ENCODE results near the gene RIMBP3C. TPM values are rescaled to one million over a fixed set of nuclear protein-coding genes. Genes with fewer than 3 reads are reported as not detected.
"Not testable (repeated sequence)": the region's sequence is repeated elsewhere in the genome, so short reads cannot be mapped to it uniquely, and the experiment has no call there.

RIMBP3C gene, protein sequence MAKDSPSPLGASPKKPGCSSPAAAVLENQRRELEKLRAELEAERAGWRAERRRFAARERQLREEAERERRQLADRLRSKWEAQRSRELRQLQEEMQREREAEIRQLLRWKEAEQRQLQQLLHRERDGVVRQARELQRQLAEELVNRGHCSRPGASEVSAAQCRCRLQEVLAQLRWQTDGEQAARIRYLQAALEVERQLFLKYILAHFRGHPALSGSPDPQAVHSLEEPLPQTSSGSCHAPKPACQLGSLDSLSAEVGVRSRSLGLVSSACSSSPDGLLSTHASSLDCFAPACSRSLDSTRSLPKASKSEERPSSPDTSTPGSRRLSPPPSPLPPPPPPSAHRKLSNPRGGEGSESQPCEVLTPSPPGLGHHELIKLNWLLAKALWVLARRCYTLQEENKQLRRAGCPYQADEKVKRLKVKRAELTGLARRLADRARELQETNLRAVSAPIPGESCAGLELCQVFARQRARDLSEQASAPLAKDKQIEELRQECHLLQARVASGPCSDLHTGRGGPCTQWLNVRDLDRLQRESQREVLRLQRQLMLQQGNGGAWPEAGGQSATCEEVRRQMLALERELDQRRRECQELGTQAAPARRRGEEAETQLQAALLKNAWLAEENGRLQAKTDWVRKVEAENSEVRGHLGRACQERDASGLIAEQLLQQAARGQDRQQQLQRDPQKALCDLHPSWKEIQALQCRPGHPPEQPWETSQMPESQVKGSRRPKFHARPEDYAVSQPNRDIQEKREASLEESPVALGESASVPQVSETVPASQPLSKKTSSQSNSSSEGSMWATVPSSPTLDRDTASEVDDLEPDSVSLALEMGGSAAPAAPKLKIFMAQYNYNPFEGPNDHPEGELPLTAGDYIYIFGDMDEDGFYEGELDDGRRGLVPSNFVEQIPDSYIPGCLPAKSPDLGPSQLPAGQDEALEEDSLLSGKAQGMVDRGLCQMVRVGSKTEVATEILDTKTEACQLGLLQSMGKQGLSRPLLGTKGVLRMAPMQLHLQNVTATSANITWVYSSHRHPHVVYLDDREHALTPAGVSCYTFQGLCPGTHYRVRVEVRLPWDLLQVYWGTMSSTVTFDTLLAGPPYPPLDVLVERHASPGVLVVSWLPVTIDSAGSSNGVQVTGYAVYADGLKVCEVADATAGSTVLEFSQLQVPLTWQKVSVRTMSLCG (N-terminal part only)
- total RNA-seq, result under 1 TPM; 0.37 to 0.44 TPM
- polyA plus RNA-seq, result 0.33 TPM

DNA sequence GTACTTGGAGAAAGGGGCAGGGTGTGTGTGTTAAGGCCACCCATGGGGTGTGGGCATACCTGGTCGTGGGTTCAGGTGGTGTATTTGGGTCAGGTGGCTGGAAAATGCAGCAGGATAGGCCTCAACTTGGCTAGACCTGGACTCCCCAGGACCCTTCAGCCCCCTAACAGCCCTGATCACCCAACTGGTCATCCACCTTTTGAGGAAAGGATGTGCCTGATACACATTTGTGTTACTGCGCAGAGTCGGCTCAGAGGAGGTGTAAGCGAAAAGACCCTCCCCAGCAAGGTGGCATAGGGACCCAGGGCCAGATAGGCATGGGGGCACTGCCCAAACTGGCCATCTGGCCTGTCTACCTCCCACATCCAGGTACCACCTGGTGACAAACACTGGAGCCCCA lies at the start of gene RIMBP3C:
TSS of gene RIMBP3C (minus strand) at position 101 of the 400 bp plus-strand sequence. CDS start 485 bp downstream, outside the sequence.
- H3K4me1 Mint-ChIP-seq; H3K4me1 ChIP-seq (ENCODE audit: insufficient read depth, low read length); POLR2A ChIA-PET; H3K27ac Mint-ChIP-seq; H3K4me3 ChIP-seq (ENCODE audit: low read length); H3K9me3 Mint-ChIP-seq; H3K27ac ChIP-seq (ENCODE audit: low read depth, low read length); DNase-seq; H3K36me3 Mint-ChIP-seq; H3K27me3 Mint-ChIP-seq; H3K27me3 ChIP-seq (ENCODE audit: insufficient read depth, low read length, poor library complexity, severe bottlenecking); CTCF ChIA-PET; H3K9me3 ChIP-seq (ENCODE audit: low read length); H3K36me3 ChIP-seq (ENCODE audit: insufficient read depth, low read length): not testable (repeated sequence)
- peak within 1 kb of the TSS in 1 of 7 donors; percentile 15 for H3K4me3 Mint-ChIP-seq

GRCh38 chr22:21599053-21599893 lies 48.0 kb upstream of the RIMBP3C start:
- Mint-ChIP-seq H3K4me3 (peak overlapping the region in 1 of 7 donors; percentile 61), H3K9me3 (no peaks in the 10 kb centered on the region), H3K27me3 (no peaks in the 10 kb centered on the region), H3K4me1 (peaks cover 40 to 58% (median 45%) of the 10 kb centered on the region in 3 donors), H3K36me3 (peaks cover 0 to 44% (median 9%) of the 10 kb centered on the region in 3 donors), H3K27ac (peak overlapping the region in 5 of 8 donors; percentile 16 to 90 (median 63))
- H3K27ac ChIP-seq (ENCODE audit: low read depth, low read length), result no peak overlapping the region
- H3K27me3 ChIP-seq (ENCODE audit: insufficient read depth, low read length, poor library complexity, severe bottlenecking), result no peaks in the 10 kb centered on the region
- H3K4me3 ChIP-seq (ENCODE audit: low read length), result no peak overlapping the region
- CTCF ChIA-PET, result interaction anchor here (1.2 kb wide), 1 partner anchor 11 kb away, joined by 3 read pairs; no protein-coding TSS in a partner anchor
- peaks cover 16% of the 10 kb centered on the region for H3K36me3 ChIP-seq (ENCODE audit: insufficient read depth, low read length)
- no peak for DNase-seq
- H3K9me3 ChIP-seq (ENCODE audit: low read length), result no peaks in the 10 kb centered on the region
- POLR2A ChIA-PET, result no interaction called here
- peaks cover 7% of the 10 kb centered on the region for H3K4me1 ChIP-seq (ENCODE audit: insufficient read depth, low read length)

- CTCF ChIA-PET, result interaction anchor here (0.7 to 0.9 kb wide), 2 partner anchors 22 to 31 kb away, joined by 3 to 5 read pairs; partner anchors contain the start of gene YDJC
- no peaks in the 10 kb centered on the region for H3K27me3 Mint-ChIP-seq
Measured at GRCh38 chr22:21598302-21598701, 47.0 kb upstream of the RIMBP3C start.

DNA sequence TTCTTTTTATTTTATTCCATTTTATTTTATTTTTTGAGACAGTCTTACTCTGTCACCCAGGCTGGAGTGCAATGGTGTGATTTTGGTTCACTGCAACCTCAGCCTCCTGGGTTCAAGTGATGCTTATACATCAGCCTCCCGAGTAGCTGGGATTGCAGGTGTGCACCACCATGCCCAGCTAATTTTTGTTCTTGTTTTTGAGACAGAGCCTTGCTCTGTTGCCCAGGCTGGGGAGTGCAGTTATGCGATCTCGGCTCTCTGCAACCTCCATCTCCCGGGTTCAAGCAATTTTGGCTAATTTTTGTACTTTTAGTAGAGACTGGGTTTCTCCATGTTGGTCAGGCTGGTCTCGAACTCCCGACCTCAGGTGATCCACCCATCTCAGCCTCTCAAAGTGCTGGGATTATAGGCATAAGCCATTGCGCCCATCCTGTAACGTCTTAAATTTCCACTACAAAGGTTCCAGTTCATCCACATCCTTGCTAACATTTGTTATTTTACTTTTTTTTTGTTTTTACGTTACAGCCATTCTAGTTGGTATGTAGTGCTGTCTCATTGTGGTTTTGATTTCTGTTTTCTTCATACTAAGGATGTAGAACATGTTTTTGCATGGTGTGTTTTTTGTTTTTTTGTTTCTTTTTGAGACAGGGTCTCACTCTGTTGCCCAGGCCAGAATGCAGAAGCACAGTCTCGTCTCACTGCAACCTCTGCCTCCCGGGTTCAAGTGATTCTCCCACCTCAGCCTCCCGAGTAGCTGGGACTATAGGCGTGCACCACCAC lies 45.3 kb upstream of the RIMBP3C start:
- Mint-ChIP-seq H3K27ac (peak overlapping the region in 1 of 8 donors; percentile 73), H3K4me1 (peaks cover 50 to 70% (median 56%) of the 10 kb centered on the region in 3 donors), H3K36me3 (peaks cover 0 to 61% (median 18%) of the 10 kb centered on the region in 3 donors)
- H3K9me3 Mint-ChIP-seq; H3K4me3 ChIP-seq (ENCODE audit: low read length); H3K27ac ChIP-seq (ENCODE audit: low read depth, low read length); POLR2A ChIA-PET; H3K27me3 Mint-ChIP-seq; DNase-seq; CTCF ChIA-PET; H3K9me3 ChIP-seq (ENCODE audit: low read length); H3K27me3 ChIP-seq (ENCODE audit: insufficient read depth, low read length, poor library complexity, severe bottlenecking); H3K4me3 Mint-ChIP-seq: not testable (repeated sequence)
- peaks cover 37% of the 10 kb centered on the region for H3K36me3 ChIP-seq (ENCODE audit: insufficient read depth, low read length)
- peaks cover 15% of the 10 kb centered on the region for H3K4me1 ChIP-seq (ENCODE audit: insufficient read depth, low read length)

More at GRCh38 chr22:21598302-21598701, 47.0 kb upstream of the RIMBP3C start:
- peaks cover 0 to 54% (median 19%) of the 10 kb centered on the region in 3 donors for H3K36me3 Mint-ChIP-seq
- H3K4me3 Mint-ChIP-seq, result no peak overlapping the region
- peaks cover 7% of the 10 kb centered on the region for H3K4me1 ChIP-seq (ENCODE audit: insufficient read depth, low read length)
- no peaks in the 10 kb centered on the region for H3K27me3 ChIP-seq (ENCODE audit: insufficient read depth, low read length, poor library complexity, severe bottlenecking)
- H3K9me3 Mint-ChIP-seq, result no peaks in the 10 kb centered on the region
- POLR2A ChIA-PET, result interaction anchor here (0.6 kb wide), 1 partner anchor 9 kb away, joined by 4 read pairs; no protein-coding TSS in a partner anchor
- H3K36me3 ChIP-seq (ENCODE audit: insufficient read depth, low read length), result peaks cover 26% of the 10 kb centered on the region
- H3K27ac Mint-ChIP-seq, result peak overlapping the region in 1 of 8 donors; percentile 48
- no peak overlapping the region for H3K4me3 ChIP-seq (ENCODE audit: low read length)
- no peak for DNase-seq
- H3K27ac ChIP-seq (ENCODE audit: low read depth, low read length), result no peak overlapping the region
- no peaks in the 10 kb centered on the region for H3K9me3 ChIP-seq (ENCODE audit: low read length)
- peaks cover 47 to 64% (median 55%) of the 10 kb centered on the region in 3 donors for H3K4me1 Mint-ChIP-seq

DNA sequence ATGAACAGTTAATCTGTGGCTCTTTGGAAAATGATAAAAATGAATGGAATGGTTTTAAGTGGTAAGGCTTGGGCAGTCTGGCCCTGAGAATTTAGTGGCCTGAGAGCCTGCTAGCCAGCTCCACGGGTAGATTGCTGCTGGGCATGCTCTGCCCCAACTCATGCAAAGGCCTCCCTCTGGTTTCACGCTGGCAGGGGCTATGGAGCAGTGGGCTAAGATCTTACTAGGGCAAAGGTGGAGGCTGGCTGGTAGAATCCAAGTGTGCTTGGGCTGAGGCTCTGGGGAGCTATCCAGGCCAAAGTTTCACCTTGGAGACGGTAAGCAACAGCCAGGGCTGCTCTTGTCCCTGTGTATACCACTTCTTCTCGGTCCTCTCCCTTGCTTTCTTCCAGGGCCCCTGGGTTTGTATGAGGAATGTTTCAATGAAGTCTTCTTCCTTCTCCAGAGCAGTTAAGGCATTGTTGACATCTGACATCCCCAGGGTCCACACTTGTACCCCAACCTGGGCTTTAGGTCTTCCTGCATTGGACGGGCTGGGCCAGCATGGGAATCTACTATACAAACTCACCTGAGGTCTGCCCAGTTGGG lies 43.7 kb upstream of the RIMBP3C start:
- peaks cover 0 to 66% (median 18%) of the 10 kb centered on the region in 3 donors for H3K36me3 Mint-ChIP-seq

DNA sequence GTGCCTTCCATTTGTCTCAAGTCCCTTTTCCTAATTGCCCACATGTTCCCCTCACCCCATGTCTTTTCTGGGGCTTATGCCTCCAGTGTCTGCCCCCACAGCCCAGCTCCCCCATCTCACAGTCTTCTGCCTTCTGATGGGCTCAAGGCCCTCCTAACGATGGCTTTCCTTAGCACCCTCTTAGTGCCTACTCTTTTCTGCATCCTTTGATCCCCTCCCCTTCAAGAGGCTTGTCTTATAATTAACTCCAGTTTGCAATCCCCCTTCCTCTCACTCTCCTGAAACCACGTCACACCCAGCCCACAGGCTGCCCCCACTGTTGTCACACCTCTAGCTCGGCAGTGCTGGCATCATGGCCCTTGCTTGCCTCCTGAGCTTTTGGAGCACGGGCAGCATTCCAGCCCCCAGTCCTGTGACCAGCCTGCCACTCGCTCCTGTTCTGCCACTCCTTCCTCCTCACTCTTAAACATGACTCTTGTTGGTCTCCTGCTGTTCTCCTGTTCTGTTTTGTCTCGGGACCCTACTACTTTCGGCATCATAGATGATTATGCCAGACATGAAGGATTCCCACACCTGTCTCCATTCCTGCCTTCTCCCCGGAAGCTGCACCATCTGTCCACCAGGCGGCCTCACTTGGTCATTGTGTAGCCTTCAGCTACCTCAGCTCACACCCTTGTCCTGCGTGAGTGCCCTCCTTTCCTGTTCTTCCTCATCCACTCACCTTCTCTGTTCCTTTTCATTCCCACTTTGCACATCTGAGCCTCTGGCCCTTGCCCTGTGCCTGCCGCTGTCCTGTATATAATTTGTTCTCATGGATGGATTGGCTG lies 42.4 kb upstream of the RIMBP3C start:
- H3K27ac ChIP-seq (ENCODE audit: low read depth, low read length), result no peak overlapping the region
- Mint-ChIP-seq H3K4me1 (peaks cover 56 to 78% (median 65%) of the 10 kb centered on the region in 3 donors), H3K27me3 (no peaks in the 10 kb centered on the region), H3K9me3 (no peaks in the 10 kb centered on the region), H3K36me3 (peaks cover 0 to 64% (median 18%) of the 10 kb centered on the region in 3 donors), H3K27ac (peak overlapping the region in 7 of 8 donors; percentile 33 to 78 (median 57)), H3K4me3 (peak overlapping the region in 1 of 7 donors; percentile 63)
- H3K36me3 ChIP-seq (ENCODE audit: insufficient read depth, low read length), result peaks cover 37% of the 10 kb centered on the region
- POLR2A ChIA-PET, result no interaction called here
- H3K4me3 ChIP-seq (ENCODE audit: low read length), result no peak overlapping the region
- no peaks in the 10 kb centered on the region for H3K9me3 ChIP-seq (ENCODE audit: low read length)
- CTCF ChIA-PET, result no interaction called here
- H3K4me1 ChIP-seq (ENCODE audit: insufficient read depth, low read length), result peaks cover 29% of the 10 kb centered on the region
- no peak for DNase-seq
- no peaks in the 10 kb centered on the region for H3K27me3 ChIP-seq (ENCODE audit: insufficient read depth, low read length, poor library complexity, severe bottlenecking)

More for the DNA sequence above, 43.7 kb upstream of the RIMBP3C start:
- Mint-ChIP-seq H3K9me3 (no peaks in the 10 kb centered on the region), H3K27me3 (no peaks in the 10 kb centered on the region), H3K27ac (peak overlapping the region in 4 of 8 donors; percentile 17 to 59 (median 46)), H3K4me3 (no peak overlapping the region), H3K4me1 (peaks cover 57 to 79% (median 67%) of the 10 kb centered on the region in 3 donors)
- no peak overlapping the region for H3K27ac ChIP-seq (ENCODE audit: low read depth, low read length)
- no peak for DNase-seq
- peaks cover 37% of the 10 kb centered on the region for H3K36me3 ChIP-seq (ENCODE audit: insufficient read depth, low read length)
- POLR2A ChIA-PET, result no interaction called here
- H3K9me3 ChIP-seq (ENCODE audit: low read length), result no peaks in the 10 kb centered on the region
- CTCF ChIA-PET, result no interaction called here
- H3K4me1 ChIP-seq (ENCODE audit: insufficient read depth, low read length), result peaks cover 27% of the 10 kb centered on the region
- no peak overlapping the region for H3K4me3 ChIP-seq (ENCODE audit: low read length)
- H3K27me3 ChIP-seq (ENCODE audit: insufficient read depth, low read length, poor library complexity, severe bottlenecking), result no peaks in the 10 kb centered on the region

Measured in CD8-positive, alpha-beta memory T cell (primary cell).